Epithelial cell of proximal tubule (primary cell): Measurements from ENCODE around the gene TBCD. TPM values are rescaled to one million over a fixed set of nuclear protein-coding genes. Genes with fewer than 3 reads are reported as not detected.
"Not testable (repeated sequence)": the region's sequence is repeated elsewhere in the genome, so short reads cannot be mapped to it uniquely, and the experiment has no call there.

Source experiments
- DNase-seq: peaks from one replicate; pipeline ENCODE4 v3.0.0-alpha.2; 2011; ENCODE audit warnings: low read depth
- H3K4me3 ChIP-seq: 2 replicates; pipeline ENCODE4 v1.5.1; 2011; ENCODE audit warnings: low read depth, mild to moderate bottlenecking, low read length
- CTCF ChIP-seq: conservative IDR thresholded peaks from 2 replicates; pipeline ENCODE4 v1.5.1; 2012; ENCODE audit warnings: low read depth, mild to moderate bottlenecking, low read length
- total RNA-seq: library from RNA; depleted of rRNA; stranded (reverse); fragments of >200 nt; gene quantifications from 2 replicates; pipeline ENCODE4 v1.2.3, GENCODE V29; 2015

Gene TBCD
- total RNA-seq, 1 donor from 2014 or later, result 46.6 TPM

GRCh38 chr17:82781894-82782274, 30.0 kb downstream of the TBCD start:
- peak; percentile 99 for TF ChIP-seq CTCF
- H3K4me3 ChIP-seq, result no peak overlapping the region
- DNase-seq, result no peak

- no peak overlapping the region for H3K4me3 ChIP-seq
- DNase-seq, result no peak
- no peak for TF ChIP-seq CTCF
Observed at GRCh38 chr17:82782657-82783207, 30.9 kb downstream of the TBCD start.

GRCh38 chr17:82783498-82783897, 31.6 kb downstream of the TBCD start:
- no peak overlapping the region for H3K4me3 ChIP-seq
- DNase-seq, result no peak
- no peak for TF ChIP-seq CTCF

GRCh38 chr17:82785581-82785980, 33.7 kb downstream of the TBCD start:
- not testable (repeated sequence) for DNase-seq, H3K4me3 ChIP-seq

- H3K4me3 ChIP-seq, result no peak overlapping the region
- no peak for DNase-seq
- no peak for TF ChIP-seq CTCF
Observed at GRCh38 chr17:82786427-82786826, 34.6 kb downstream of the TBCD start.

- no peak overlapping the region for H3K4me3 ChIP-seq
- TF ChIP-seq CTCF, result no peak
- DNase-seq, result no peak
Observed at GRCh38 chr17:82787081-82787848, 35.4 kb downstream of the TBCD start.

- TF ChIP-seq CTCF, result no peak
- H3K4me3 ChIP-seq, result no peak overlapping the region
- DNase-seq, result no peak
Observed at GRCh38 chr17:82788206-82789001, 36.5 kb downstream of the TBCD start.
